ENCODE measurements around the gene PCDHGC4.

Gene PCDHGC4

DNA sequence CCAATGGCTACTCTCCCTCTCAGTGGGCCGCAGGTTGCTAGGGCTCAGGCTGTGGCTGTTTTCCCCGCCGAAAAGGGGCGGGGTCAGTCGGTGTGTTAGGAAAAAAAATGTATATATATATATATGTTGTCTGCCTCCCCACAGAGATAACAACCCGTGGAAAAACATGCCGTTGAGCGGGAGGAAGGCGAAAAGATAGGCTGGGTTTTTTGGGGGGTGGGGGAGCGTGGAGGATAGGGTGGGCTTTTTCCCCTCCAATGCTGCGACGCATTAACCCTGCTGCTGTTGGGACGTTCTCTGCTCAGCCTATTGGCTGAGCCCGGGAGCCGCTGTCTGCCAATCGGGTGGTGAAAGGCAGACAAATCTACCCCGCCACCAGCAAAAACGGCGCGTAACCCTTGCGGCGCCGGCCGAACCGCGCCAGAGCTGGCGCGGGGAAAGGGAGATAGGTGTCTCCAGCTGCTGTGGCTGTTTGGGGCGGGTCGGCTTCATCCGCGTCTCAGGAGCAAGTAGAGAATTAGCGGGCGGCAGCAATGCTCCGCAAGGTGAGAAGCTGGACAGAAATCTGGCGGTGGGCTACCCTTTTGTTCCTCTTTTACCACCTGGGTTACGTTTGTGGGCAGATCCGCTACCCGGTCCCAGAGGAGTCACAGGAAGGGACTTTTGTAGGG, at the start of gene PCDHGC4:
TSS of gene PCDHGC4 (plus strand) at position 390 of the 671 bp plus-strand sequence. CDS start at position 534, 144 bp downstream.
- Histone ChIP-seq H2AFZ (ENCODE audit: low read length, unreplicated experiment) (no peak within 1 kb of the TSS), H3K4me3 (ENCODE audit: low read depth, low read length) (no peak within 1 kb of the TSS), H3K27ac (ENCODE audit: low read depth, low read length) (no peak within 1 kb of the TSS), H3K79me2 (ENCODE audit: control insufficient read depth, insufficient read depth, low read length, unreplicated experiment) (no peaks in the 10 kb centered on the region), H3K4me1 (ENCODE audit: control insufficient read depth, insufficient read depth, low read length, unreplicated experiment) (peaks cover 18% of the 10 kb centered on the region), H3K36me3 (ENCODE audit: insufficient read depth, low read length) (no peaks in the 10 kb centered on the region), H3K27me3 (ENCODE audit: insufficient read depth, low read length) (no peaks in the 10 kb centered on the region)

DNA sequence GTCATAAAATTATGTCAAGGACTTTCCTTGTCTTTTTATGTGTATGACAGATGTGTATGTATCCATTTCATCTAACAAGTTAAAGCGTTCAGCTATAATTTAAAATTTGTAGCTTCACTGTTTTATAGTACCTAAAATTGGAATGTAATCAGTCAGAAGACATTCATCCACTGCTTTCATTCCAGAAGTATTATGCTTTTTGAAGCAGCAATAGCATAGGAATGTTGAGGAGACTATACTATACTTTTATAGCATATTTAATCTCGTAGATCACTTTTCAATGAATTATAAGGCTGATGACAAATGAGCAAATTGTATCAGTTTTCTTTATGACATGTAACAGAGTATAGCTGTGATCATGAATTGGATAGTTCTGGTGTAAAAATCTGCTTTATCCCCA, 47.6 kb upstream of the PCDHGC4 start:
- H3K27me3 ChIP-seq (ENCODE audit: insufficient read depth, low read length), result no peaks in the 10 kb centered on the region; the same call in 1 of the 2 replicates
- H3K79me2 ChIP-seq (ENCODE audit: control insufficient read depth, insufficient read depth, low read length, unreplicated experiment), result no peaks in the 10 kb centered on the region
- no peak overlapping the region for H3K4me3 ChIP-seq (ENCODE audit: low read depth, low read length)
- H2AFZ ChIP-seq (ENCODE audit: low read length, unreplicated experiment), result no peak overlapping the region
- H3K4me1 ChIP-seq (ENCODE audit: control insufficient read depth, insufficient read depth, low read length, unreplicated experiment), result no peaks in the 10 kb centered on the region
- H3K36me3 ChIP-seq (ENCODE audit: insufficient read depth, low read length), result no peaks in the 10 kb centered on the region
- H3K27ac ChIP-seq (ENCODE audit: low read depth, low read length), result no peak overlapping the region

DNA sequence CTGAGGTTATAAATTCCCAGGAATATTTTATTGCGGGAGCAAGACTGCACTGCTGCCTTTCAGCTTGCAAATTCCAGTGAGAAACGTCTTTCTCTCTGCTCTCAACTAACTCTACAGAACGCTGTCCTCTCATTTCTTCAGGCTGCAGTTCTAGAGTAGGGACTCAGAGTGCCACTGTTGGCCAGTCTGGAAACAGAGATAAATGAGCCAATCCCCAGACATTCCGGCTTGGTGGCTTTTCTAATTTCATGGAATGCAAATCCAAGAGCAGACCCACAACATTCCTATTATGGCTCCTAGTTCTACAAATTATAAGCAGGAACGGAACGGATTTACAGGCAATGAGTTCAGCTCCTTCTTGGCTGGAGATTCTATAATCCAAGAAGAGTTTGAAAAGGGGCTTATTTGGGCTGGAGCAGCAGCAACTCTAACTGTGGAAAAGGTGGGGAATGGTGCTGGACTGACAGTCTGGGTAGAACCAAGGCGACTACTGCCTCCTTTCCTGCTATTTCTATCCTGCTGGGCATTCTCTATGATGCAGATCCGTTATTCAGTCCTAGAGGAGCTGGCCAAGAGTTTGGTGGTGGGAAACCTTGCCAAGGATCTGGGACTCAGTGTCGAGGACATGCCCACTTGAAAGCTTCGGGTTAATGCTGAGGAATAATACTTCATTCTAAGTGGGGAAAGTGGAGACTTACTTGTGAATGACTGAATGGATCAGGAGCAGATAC, 45.3 kb upstream of the PCDHGC4 start:
- Histone ChIP-seq H3K79me2 (ENCODE audit: control insufficient read depth, insufficient read depth, low read length, unreplicated experiment) (no peaks in the 10 kb centered on the region), H3K4me3 (ENCODE audit: low read depth, low read length) (no peak overlapping the region), H3K27ac (ENCODE audit: low read depth, low read length) (no peak overlapping the region), H3K36me3 (ENCODE audit: insufficient read depth, low read length) (no peaks in the 10 kb centered on the region), H3K4me1 (ENCODE audit: control insufficient read depth, insufficient read depth, low read length, unreplicated experiment) (no peaks in the 10 kb centered on the region), H3K27me3 (ENCODE audit: insufficient read depth, low read length) (no peaks in the 10 kb centered on the region), H2AFZ (ENCODE audit: low read length, unreplicated experiment) (no peak overlapping the region)

- no peak overlapping the region for H2AFZ ChIP-seq (ENCODE audit: low read length, unreplicated experiment)
- H3K36me3 ChIP-seq (ENCODE audit: insufficient read depth, low read length), result no peaks in the 10 kb centered on the region
- H3K79me2 ChIP-seq (ENCODE audit: control insufficient read depth, insufficient read depth, low read length, unreplicated experiment), result no peaks in the 10 kb centered on the region
- H3K4me1 ChIP-seq (ENCODE audit: control insufficient read depth, insufficient read depth, low read length, unreplicated experiment), result no peaks in the 10 kb centered on the region
- no peak overlapping the region for H3K4me3 ChIP-seq (ENCODE audit: low read depth, low read length)
- H3K27ac ChIP-seq (ENCODE audit: low read depth, low read length), result no peak overlapping the region
- H3K27me3 ChIP-seq (ENCODE audit: insufficient read depth, low read length), result no peaks in the 10 kb centered on the region
Observed at GRCh38 chr5:141440341-141440740, 44.5 kb upstream of the PCDHGC4 start.

DNA sequence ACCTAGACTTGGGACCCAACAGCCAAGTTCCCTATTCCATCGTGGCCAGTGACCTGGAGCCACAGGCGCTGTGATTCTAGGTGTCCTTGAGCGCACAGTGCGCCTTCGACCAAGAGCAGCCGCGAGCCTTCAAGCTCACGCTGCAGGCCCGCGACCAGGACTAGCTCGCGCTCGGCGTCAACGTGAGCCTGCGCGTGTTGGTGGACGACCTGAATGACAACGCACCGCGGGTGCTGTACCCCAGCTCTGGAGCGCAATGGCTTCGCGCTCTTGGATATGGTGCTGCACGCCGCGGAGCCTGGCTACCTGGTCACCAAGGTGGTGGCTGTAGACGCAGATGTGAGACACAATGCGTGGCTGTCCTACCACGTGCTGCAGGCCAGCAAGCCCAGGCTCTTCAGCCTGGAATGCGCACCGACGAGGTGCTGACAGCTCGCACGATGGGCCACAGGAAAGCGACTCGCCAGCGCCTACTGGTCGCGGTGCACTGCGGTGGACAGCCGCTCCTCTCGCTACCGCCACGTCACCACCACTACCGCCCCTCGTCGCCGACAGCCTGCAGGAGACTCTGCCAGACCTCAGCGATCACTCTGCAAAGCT, 43.2 kb upstream of the PCDHGC4 start:
- H3K79me2 ChIP-seq (ENCODE audit: control insufficient read depth, insufficient read depth, low read length, unreplicated experiment), result no peaks in the 10 kb centered on the region
- H3K36me3 ChIP-seq (ENCODE audit: insufficient read depth, low read length), result no peaks in the 10 kb centered on the region
- H3K4me3 ChIP-seq (ENCODE audit: low read depth, low read length), result no peak overlapping the region
- no peak overlapping the region for H2AFZ ChIP-seq (ENCODE audit: low read length, unreplicated experiment)
- H3K27ac ChIP-seq (ENCODE audit: low read depth, low read length), result no peak overlapping the region
- H3K4me1 ChIP-seq (ENCODE audit: control insufficient read depth, insufficient read depth, low read length, unreplicated experiment), result no peaks in the 10 kb centered on the region
- no peaks in the 10 kb centered on the region for H3K27me3 ChIP-seq (ENCODE audit: insufficient read depth, low read length)

DNA sequence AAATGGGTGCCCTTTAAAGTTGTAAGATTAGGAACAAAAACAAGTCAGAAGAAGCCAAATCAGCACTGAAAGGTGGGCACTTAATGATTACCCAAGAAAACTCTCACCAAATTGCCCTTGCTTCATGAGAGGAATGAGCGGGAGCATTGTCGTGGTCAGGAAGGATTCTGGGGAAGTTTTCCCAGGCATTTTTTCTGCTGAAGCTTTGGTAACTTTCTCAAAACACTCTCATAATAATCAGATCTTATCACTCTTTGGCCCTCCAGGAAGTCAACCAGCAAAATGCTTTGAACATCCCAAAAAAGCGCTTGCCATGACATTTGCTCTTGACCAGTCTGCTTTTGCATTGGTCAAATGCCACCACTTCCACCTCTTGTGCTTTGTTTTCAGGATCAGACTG, 19.5 kb upstream of the PCDHGC4 start:
- no peaks in the 10 kb centered on the region for H3K27me3 ChIP-seq (ENCODE audit: insufficient read depth, low read length)
- H3K4me3 ChIP-seq (ENCODE audit: low read depth, low read length), result no peak overlapping the region
- no peaks in the 10 kb centered on the region for H3K4me1 ChIP-seq (ENCODE audit: control insufficient read depth, insufficient read depth, low read length, unreplicated experiment)
- no peaks in the 10 kb centered on the region for H3K36me3 ChIP-seq (ENCODE audit: insufficient read depth, low read length)
- H2AFZ ChIP-seq (ENCODE audit: low read length, unreplicated experiment), result no peak overlapping the region
- no peak overlapping the region for H3K27ac ChIP-seq (ENCODE audit: low read depth, low read length)
- no peaks in the 10 kb centered on the region for H3K79me2 ChIP-seq (ENCODE audit: control insufficient read depth, insufficient read depth, low read length, unreplicated experiment)

GRCh38 chr5:141475625-141476131, 9.2 kb upstream of the PCDHGC4 start, which contains the start of gene PCDHGC3:
TSS of gene PCDHGC3 (plus strand) at chr5:141475966. CDS start at chr5:141476117, 151 bp downstream.
- H3K27ac ChIP-seq (ENCODE audit: low read depth, low read length), result peak within 1 kb of the TSS; percentile 43

DNA sequence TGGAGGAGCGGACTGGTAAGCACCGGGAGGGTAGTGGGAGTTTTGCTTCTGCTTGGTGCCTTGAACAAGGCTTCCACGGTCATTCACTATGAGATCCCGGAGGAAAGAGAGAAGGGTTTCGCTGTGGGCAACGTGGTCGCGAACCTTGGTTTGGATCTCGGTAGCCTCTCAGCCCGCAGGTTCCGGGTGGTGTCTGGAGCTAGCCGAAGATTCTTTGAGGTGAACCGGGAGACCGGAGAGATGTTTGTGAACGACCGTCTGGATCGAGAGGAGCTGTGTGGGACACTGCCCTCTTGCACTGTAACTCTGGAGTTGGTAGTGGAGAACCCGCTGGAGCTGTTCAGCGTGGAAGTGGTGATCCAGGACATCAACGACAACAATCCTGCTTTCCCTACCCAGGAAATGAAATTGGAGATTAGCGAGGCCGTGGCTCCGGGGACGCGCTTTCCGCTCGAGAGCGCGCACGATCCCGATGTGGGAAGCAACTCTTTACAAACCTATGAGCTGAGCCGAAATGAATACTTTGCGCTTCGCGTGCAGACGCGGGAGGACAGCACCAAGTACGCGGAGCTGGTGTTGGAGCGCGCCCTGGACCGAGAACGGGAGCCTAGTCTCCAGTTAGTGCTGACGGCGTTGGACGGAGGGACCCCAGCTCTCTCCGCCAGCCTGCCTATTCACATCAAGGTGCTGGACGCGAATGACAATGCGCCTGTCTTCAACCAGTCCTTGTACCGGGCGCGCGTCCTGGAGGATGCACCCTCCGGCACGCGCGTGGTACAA, 8.5 kb upstream of the PCDHGC4 start:
- Histone ChIP-seq H3K27ac (ENCODE audit: low read depth, low read length) (peak overlapping the region; percentile 43), H3K4me3 (ENCODE audit: low read depth, low read length) (peak overlapping the region; percentile 83), H3K4me1 (ENCODE audit: control insufficient read depth, insufficient read depth, low read length, unreplicated experiment) (peaks cover 20% of the 10 kb centered on the region), H3K27me3 (ENCODE audit: insufficient read depth, low read length) (no peaks in the 10 kb centered on the region), H2AFZ (ENCODE audit: low read length, unreplicated experiment) (peak overlapping the region; percentile 3), H3K79me2 (ENCODE audit: control insufficient read depth, insufficient read depth, low read length, unreplicated experiment) (peaks cover 15% of the 10 kb centered on the region), H3K36me3 (ENCODE audit: insufficient read depth, low read length) (no peaks in the 10 kb centered on the region)

More at GRCh38 chr5:141475625-141476131, 9.2 kb upstream of the PCDHGC4 start, which contains the start of gene PCDHGC3:
- Histone ChIP-seq H3K4me3 (ENCODE audit: low read depth, low read length) (peak within 1 kb of the TSS; percentile 83), H2AFZ (ENCODE audit: low read length, unreplicated experiment) (peak within 1 kb of the TSS; percentile 15), H3K27me3 (ENCODE audit: insufficient read depth, low read length) (no peaks in the 10 kb centered on the region), H3K36me3 (ENCODE audit: insufficient read depth, low read length) (no peaks in the 10 kb centered on the region), H3K79me2 (ENCODE audit: control insufficient read depth, insufficient read depth, low read length, unreplicated experiment) (peaks cover 15% of the 10 kb centered on the region), H3K4me1 (ENCODE audit: control insufficient read depth, insufficient read depth, low read length, unreplicated experiment) (peaks cover 20% of the 10 kb centered on the region)

DNA sequence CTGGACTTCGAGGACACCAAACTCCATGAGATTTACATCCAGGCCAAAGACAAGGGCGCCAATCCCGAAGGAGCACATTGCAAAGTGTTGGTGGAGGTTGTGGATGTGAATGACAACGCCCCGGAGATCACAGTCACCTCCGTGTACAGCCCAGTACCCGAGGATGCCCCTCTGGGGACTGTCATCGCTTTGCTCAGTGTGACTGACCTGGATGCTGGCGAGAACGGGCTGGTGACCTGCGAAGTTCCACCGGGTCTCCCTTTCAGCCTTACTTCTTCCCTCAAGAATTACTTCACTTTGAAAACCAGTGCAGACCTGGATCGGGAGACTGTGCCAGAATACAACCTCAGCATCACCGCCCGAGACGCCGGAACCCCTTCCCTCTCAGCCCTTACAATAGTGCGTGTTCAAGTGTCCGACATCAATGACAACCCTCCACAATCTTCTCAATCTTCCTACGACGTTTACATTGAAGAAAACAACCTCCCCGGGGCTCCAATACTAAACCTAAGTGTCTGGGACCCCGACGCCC, 7.7 kb upstream of the PCDHGC4 start:
- Histone ChIP-seq H2AFZ (ENCODE audit: low read length, unreplicated experiment) (no peak overlapping the region), H3K27ac (ENCODE audit: low read depth, low read length) (no peak overlapping the region), H3K4me3 (ENCODE audit: low read depth, low read length) (peak overlapping the region; percentile 83), H3K79me2 (ENCODE audit: control insufficient read depth, insufficient read depth, low read length, unreplicated experiment) (peaks cover 15% of the 10 kb centered on the region), H3K36me3 (ENCODE audit: insufficient read depth, low read length) (no peaks in the 10 kb centered on the region), H3K4me1 (ENCODE audit: control insufficient read depth, insufficient read depth, low read length, unreplicated experiment) (peaks cover 20% of the 10 kb centered on the region), H3K27me3 (ENCODE audit: insufficient read depth, low read length) (no peaks in the 10 kb centered on the region)

DNA sequence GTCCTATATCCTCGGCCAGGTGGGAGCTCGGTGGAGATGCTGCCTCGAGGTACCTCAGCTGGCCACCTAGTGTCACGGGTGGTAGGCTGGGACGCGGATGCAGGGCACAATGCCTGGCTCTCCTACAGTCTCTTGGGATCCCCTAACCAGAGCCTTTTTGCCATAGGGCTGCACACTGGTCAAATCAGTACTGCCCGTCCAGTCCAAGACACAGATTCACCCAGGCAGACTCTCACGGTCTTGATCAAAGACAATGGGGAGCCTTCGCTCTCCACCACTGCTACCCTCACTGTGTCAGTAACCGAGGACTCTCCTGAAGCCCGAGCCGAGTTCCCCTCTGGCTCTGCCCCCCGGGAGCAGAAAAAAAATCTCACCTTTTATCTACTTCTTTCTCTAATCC, 7.0 kb upstream of the PCDHGC4 start:
- Histone ChIP-seq H2AFZ (ENCODE audit: low read length, unreplicated experiment) (no peak overlapping the region), H3K27ac (ENCODE audit: low read depth, low read length) (no peak overlapping the region), H3K36me3 (ENCODE audit: insufficient read depth, low read length) (no peaks in the 10 kb centered on the region), H3K27me3 (ENCODE audit: insufficient read depth, low read length) (no peaks in the 10 kb centered on the region), H3K79me2 (ENCODE audit: control insufficient read depth, insufficient read depth, low read length, unreplicated experiment) (peaks cover 15% of the 10 kb centered on the region), H3K4me1 (ENCODE audit: control insufficient read depth, insufficient read depth, low read length, unreplicated experiment) (peaks cover 20% of the 10 kb centered on the region), H3K4me3 (ENCODE audit: low read depth, low read length) (peak overlapping the region; percentile 83)

Data from ACC112 (cell line).